NCI-H748 (cell line): ENCODE data around the gene CHRNA1.

Experiments used
- DNase-seq: peaks from one replicate; lab custom pipeline; 2025; ENCODE audit not compliant: unreplicated experiment; lab: John Stamatoyannopoulos, UW

Gene CHRNA1

DNA sequence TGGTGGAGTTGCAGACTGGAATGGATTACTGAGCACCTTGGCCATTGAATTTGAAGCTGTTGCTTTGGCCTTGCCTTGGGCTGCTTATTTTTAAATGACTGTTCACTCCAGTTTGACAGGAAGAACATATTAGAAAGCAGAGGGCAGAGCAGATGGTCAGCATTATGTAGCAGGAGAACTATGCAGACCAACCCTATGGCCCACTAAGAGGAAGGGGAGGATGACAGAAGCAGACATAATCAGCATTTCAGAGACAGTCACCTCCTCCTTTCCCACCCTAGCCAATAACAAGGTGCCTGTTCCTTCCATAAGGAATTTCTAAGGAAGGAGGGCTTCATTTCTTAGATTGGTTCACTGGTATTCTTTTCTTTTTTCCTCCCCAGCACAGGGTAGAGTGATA, 2.4 kb downstream of the CHRNA1 start:
- DNase-seq, result no peak

DNA sequence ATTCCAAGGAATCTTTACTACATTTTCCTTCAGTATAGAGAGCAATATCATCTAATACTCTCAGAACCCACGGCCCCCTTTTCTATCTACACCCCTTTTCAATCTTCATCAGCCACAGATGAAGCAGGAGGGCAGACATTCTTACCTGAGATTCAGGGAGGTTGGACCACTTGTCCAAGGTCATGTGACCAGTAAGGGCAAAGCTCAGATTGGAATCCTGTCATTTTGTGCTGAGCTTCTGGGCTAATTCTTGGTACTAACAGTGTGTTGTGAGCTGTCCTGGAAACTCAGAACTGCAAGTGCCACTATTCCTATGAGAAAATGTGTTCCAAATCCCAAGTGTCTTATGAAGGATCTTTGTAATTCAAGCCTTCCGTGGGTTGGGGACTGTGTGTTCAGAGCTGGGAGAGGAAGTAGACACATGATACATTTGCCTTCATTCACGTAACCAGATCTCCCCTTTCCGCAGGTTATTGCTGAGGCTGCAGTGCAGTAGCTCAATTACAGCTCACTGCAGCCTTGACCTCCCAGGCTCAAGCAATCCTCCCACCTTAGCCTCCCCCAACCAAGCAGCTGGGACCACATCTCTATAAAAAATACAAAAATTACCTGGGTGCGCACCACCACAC, 3.3 kb downstream of the CHRNA1 start:
- no peak for DNase-seq

DNA sequence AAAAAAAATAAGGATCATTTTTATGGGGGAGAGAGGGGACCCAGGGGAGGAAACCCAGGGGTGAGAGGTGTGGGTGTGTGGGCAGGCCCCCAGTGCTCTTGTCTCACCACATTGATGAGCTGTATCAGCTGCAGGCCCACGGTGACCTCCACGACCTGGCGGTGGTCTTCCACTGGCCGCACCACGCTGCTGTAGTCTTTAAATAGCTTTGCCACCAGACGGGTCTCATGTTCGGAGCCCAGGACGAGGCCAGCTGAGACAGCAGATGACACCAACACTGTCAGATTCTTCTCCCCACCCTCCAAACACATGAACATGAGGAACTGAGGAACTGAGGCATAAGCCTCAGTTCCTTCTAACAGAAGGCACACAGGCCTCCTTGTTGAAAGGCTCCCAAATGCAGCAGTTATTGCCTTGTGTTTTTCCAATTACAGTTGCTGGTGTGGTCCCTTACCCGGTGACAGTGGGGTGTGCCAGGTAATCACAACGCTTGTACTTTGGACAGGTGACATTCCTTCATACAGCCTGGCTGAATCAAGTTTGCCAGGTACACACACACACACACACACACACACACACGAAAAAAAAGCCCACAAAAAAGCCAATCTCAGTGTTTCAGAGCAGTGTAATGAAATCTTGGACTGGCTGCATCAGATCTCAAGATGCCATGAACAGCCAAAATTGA, 4.7 kb downstream of the CHRNA1 start:
- DNase-seq, result no peak

DNA sequence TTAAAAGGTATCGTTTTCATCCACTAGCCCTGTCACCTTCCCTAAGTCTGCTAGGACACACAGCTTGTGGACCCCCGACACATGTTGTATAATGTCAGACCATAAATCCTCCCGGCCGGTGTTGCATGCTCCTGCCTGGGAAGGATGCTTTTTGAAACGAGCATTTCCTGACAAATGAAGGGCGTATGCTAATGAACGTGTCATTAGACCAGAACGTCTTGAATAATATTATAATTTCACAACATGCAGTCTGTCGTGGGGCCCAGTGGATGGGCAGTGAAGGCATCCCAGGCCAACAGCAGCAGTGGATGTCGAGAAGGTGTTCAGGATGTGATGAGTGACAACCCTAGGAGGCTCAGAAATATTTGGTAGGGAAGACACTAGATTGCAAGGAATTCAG, 7.5 kb downstream of the CHRNA1 start:
- no peak for DNase-seq

- DNase-seq, result no peak
Measured at GRCh38 chr2:174753038-174753633, 11.1 kb downstream of the CHRNA1 start.

- no peak for DNase-seq
Measured at GRCh38 chr2:174752403-174753037, 11.8 kb downstream of the CHRNA1 start.

DNA sequence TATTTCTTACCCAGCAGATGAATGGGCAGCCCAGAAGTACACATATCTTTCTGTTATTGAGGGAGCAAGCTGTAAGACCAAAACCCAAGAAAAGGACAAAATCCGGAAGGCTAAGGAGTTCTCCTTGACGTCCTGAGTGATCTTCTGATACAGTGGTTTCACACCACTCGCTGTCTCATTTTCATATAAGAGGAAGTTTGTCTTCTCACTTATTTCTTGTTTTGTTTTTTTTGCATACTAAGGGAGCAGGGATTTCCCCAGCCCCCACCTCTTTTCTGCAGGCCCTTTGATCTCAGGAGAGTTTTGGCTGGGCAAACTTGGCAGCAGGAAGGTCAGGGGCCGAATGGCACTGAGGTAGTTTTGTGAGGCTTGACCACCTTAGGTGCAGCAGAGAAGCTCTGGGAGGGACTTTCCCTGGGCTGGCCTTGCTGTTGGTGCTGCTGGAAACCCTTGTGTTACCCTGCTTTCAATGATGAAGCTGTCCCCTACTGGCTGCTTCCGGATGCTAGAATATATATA, 13.3 kb downstream of the CHRNA1 start:
- no peak for DNase-seq

- DNase-seq, result no peak
Measured at GRCh38 chr2:174749793-174750192, 14.5 kb downstream of the CHRNA1 start.

- DNase-seq, result peak; percentile 55
Measured at GRCh38 chr2:174748948-174749347, 15.3 kb downstream of the CHRNA1 start.

- no peak for DNase-seq
Measured at GRCh38 chr2:174745142-174745541, 19.1 kb downstream of the CHRNA1 start.

DNA sequence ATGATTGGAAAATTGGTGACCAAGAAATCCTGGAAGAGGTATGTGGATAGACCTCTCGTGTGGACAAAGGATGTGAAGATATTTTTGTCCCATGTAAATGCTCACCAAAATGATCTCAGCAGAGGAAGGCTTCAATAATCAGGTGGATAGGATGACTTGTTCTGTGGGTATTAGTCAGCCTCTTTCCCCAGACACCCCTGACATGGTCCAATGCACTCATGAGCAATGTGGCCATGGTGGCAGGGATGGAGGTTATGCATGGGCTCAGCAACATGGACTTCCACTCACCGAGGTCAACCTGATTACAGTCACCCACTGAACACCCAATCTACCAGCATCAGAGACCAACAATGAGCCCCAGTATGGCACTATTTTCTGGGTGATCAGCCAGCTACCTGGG, 20.2 kb downstream of the CHRNA1 start:
- DNase-seq, result no peak

- no peak for DNase-seq
Measured at GRCh38 chr2:174740721-174741120, 23.6 kb downstream of the CHRNA1 start.

- DNase-seq, result no peak
Measured at GRCh38 chr2:174738841-174739240, 25.4 kb downstream of the CHRNA1 start.

GRCh38 chr2:174731546-174731945, 32.7 kb downstream of the CHRNA1 start:
- DNase-seq, result no peak

- DNase-seq, result no peak
Measured at GRCh38 chr2:174730698-174731018, 33.6 kb downstream of the CHRNA1 start.

GRCh38 chr2:174729797-174730697, 34.2 kb downstream of the CHRNA1 start:
- peak; percentile 49 for DNase-seq

DNA sequence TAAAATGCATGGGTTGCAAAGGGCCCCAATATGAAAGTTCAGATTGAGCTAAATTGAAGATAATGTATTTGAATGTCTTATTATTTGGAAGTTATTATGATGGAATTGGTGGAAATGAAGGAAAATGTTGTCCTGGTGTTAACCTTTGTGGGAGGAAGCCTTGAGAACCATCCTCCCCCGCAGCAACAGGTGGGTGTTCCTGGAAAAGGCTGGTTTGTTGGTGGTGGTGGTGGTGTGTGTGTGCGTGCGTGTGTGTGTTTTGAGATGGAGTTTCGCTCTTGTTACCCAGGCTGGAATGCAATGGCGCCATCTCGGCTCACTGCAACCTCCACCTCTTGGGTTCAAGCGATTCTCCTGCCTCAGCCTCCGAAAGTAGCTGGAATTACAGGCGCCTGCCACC, 36.2 kb downstream of the CHRNA1 start:
- DNase-seq, result no peak

GRCh38 chr2:174726212-174726611, 38.1 kb downstream of the CHRNA1 start:
- no peak for DNase-seq

DNA sequence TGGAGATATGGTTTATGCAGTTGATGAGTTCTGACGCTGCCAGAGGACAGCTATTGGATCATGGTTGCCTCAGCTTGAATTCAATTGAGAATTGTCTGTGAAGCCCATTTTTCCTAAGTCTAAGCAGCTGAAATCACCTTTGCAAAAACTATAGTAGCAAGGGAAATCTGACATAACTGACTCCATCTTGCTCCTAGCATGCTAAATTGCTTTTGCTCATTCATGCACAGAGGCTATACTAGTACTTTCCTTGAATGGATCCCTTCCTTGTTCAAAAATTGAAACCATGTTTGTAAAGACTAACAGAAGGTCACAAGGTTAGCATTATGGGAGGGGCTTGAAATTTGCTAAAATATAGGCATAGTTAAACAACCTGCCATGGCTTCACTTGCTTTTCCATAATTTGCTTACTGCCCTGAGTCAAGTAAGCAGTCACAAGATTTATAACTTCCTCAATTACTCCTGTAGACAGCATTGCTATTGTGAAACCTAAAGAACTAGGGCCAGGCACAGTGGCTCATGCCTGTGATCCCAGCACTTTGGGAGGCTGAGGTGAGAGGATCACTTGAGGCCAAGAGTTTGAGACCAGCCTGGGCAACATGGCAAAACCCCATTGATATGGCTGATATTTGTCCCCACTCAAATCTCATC, 41.2 kb downstream of the CHRNA1 start:
- no peak for DNase-seq

DNA sequence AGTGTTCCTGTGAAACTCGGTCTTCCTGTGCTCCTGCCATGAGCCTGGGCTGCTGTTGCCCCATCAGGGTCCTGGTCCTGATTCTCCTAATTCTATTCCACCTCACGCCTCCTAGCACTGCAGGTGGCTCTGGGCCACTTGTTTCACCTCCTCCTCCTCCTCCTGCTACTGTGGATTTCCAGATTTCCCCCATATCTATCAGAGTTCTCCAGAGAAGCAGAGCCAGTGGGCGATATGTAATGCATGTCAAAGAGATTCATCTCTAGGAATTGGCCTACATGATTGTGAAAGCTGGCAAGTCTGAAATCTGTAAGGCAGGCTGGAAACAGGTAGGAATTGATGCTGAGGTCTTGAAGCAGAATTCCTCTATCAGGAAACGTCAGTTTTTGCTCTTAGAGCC, 45.3 kb downstream of the CHRNA1 start:
- DNase-seq, result no peak
